Measurements from ENCODE around the gene HOPX.
"Not testable (repeated sequence)": the region's sequence is repeated elsewhere in the genome, so short reads cannot be mapped to it uniquely, and the experiment has no call there.

The HOPX gene

GRCh38 chr4:56607926-56608325 lies 73.2 kb downstream of the HOPX start:
- no peaks in the 10 kb centered on the region for H3K79me2 ChIP-seq (ENCODE audit: low read length)
- H3K9ac ChIP-seq (ENCODE audit: low read length) = no peak overlapping the region
- no peaks in the 10 kb centered on the region for H4K20me1 ChIP-seq (ENCODE audit: insufficient read depth, low read length)
- no peaks in the 10 kb centered on the region for H3K27me3 ChIP-seq (replicated peaks; ENCODE audit: insufficient read depth, low read length)
- TF ChIP-seq, protein P1, sequence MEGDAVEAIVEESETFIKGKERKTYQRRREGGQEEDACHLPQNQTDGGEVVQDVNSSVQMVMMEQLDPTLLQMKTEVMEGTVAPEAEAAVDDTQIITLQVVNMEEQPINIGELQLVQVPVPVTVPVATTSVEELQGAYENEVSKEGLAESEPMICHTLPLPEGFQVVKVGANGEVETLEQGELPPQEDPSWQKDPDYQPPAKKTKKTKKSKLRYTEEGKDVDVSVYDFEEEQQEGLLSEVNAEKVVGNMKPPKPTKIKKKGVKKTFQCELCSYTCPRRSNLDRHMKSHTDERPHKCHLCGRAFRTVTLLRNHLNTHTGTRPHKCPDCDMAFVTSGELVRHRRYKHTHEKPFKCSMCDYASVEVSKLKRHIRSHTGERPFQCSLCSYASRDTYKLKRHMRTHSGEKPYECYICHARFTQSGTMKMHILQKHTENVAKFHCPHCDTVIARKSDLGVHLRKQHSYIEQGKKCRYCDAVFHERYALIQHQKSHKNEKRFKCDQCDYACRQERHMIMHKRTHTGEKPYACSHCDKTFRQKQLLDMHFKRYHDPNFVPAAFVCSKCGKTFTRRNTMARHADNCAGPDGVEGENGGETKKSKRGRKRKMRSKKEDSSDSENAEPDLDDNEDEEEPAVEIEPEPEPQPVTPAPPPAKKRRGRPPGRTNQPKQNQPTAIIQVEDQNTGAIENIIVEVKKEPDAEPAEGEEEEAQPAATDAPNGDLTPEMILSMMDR (IDR thresholded peaks at IDR 0.05; ENCODE audit: low read length) = no peak
- TF ChIP-seq EZH2phosphoT487 (IDR thresholded peaks at IDR 0.05; ENCODE audit: low read length) = no peak
- TF ChIP-seq EZH2 (optimal IDR thresholded peaks at IDR 0.05; ENCODE audit: low read depth, low read length) = no peak
- H3K4me3 ChIP-seq (ENCODE audit: low read length) = no peak overlapping the region
- no peaks in the 10 kb centered on the region for H3F3A ChIP-seq (ENCODE audit: insufficient read depth, low read length)
- no peaks in the 10 kb centered on the region for H3K4me1 ChIP-seq (ENCODE audit: low read length)
- H2AFZ ChIP-seq (ENCODE audit: low read length) = no peak overlapping the region
- H3K27ac ChIP-seq (ENCODE audit: low read length) = no peak overlapping the region
- H3K9me2 ChIP-seq (replicated peaks; ENCODE audit: insufficient read depth, low read length) = no peaks in the 10 kb centered on the region
- DNase-seq = no peak
- no peaks in the 10 kb centered on the region for H3K9me3 ChIP-seq (replicated peaks; ENCODE audit: insufficient read depth, low read length)
- no peak overlapping the region for H3K4me2 ChIP-seq (ENCODE audit: low read depth, low read length)
- no peaks in the 10 kb centered on the region for H3K36me3 ChIP-seq (replicated peaks; ENCODE audit: insufficient read depth, low read length)

- H2AFZ ChIP-seq (ENCODE audit: low read length) = no peak overlapping the region
- no peaks in the 10 kb centered on the region for H3K79me2 ChIP-seq (ENCODE audit: low read length)
- DNase-seq = no peak
- H3K27ac ChIP-seq (ENCODE audit: low read length) = no peak overlapping the region
- no peaks in the 10 kb centered on the region for H3F3A ChIP-seq (ENCODE audit: insufficient read depth, low read length)
- no peaks in the 10 kb centered on the region for H4K20me1 ChIP-seq (ENCODE audit: insufficient read depth, low read length)
- no peaks in the 10 kb centered on the region for H3K27me3 ChIP-seq (replicated peaks; ENCODE audit: insufficient read depth, low read length)
- H3K4me2 ChIP-seq (ENCODE audit: low read depth, low read length) = no peak overlapping the region
- no peaks in the 10 kb centered on the region for H3K4me1 ChIP-seq (ENCODE audit: low read length)
- H3K36me3 ChIP-seq (replicated peaks; ENCODE audit: insufficient read depth, low read length) = no peaks in the 10 kb centered on the region
- no peaks in the 10 kb centered on the region for H3K9me3 ChIP-seq (replicated peaks; ENCODE audit: insufficient read depth, low read length)
- TF ChIP-seq, protein P1 (IDR thresholded peaks at IDR 0.05; ENCODE audit: low read length) = no peak
- TF ChIP-seq EZH2phosphoT487 (IDR thresholded peaks at IDR 0.05; ENCODE audit: low read length) (no peak), EZH2 (optimal IDR thresholded peaks at IDR 0.05; ENCODE audit: low read depth, low read length) (no peak)
- no peak overlapping the region for H3K4me3 ChIP-seq (ENCODE audit: low read length)
- H3K9me2 ChIP-seq (replicated peaks; ENCODE audit: insufficient read depth, low read length) = no peaks in the 10 kb centered on the region
- no peak overlapping the region for H3K9ac ChIP-seq (ENCODE audit: low read length)
These were observed 74.7 kb downstream of the HOPX start for GRCh38 chr4:56606385-56606784.

- H3K9me3 ChIP-seq (replicated peaks; ENCODE audit: insufficient read depth, low read length); H3K9me2 ChIP-seq (replicated peaks; ENCODE audit: insufficient read depth, low read length); H3K4me3 ChIP-seq (ENCODE audit: low read length); H3K79me2 ChIP-seq (ENCODE audit: low read length); H3K27me3 ChIP-seq (replicated peaks; ENCODE audit: insufficient read depth, low read length); H3K4me2 ChIP-seq (ENCODE audit: low read depth, low read length); H3F3A ChIP-seq (ENCODE audit: insufficient read depth, low read length); H3K4me1 ChIP-seq (ENCODE audit: low read length); H3K9ac ChIP-seq (ENCODE audit: low read length); H3K36me3 ChIP-seq (replicated peaks; ENCODE audit: insufficient read depth, low read length); H4K20me1 ChIP-seq (ENCODE audit: insufficient read depth, low read length); H2AFZ ChIP-seq (ENCODE audit: low read length); DNase-seq; H3K27ac ChIP-seq (ENCODE audit: low read length): not testable (repeated sequence)
These were observed 75.6 kb downstream of the HOPX start for GRCh38 chr4:56605464-56605863.

DNA sequence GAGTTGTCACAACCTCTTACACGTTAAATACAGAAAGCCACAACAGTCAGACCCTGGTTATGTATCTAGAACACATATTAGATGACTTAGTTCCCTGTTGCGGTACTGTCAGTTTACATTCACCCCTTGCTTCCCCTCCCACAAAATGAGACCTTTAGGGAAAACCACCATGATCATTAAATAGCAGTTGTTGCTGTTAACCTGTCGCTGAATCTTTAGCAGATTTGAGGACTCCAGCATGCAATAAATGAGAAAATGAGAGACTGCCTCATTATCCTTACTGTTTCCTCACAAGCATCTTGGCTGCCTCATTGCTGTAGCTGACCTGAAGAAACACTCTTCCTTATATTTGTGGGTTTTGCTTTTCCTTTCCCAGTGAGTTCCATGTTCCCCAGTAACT lies 77.8 kb downstream of the HOPX start:
- TF ChIP-seq EZH2 (optimal IDR thresholded peaks at IDR 0.05; ENCODE audit: low read depth, low read length) (no peak), EZH2phosphoT487 (IDR thresholded peaks at IDR 0.05; ENCODE audit: low read length) (no peak)
- TF ChIP-seq, protein P1 (IDR thresholded peaks at IDR 0.05; ENCODE audit: low read length) = no peak
- Histone ChIP-seq H3F3A (ENCODE audit: insufficient read depth, low read length) (no peaks in the 10 kb centered on the region), H3K36me3 (replicated peaks; ENCODE audit: insufficient read depth, low read length) (no peaks in the 10 kb centered on the region), H3K27ac (ENCODE audit: low read length) (no peak overlapping the region), H3K27me3 (replicated peaks; ENCODE audit: insufficient read depth, low read length) (no peaks in the 10 kb centered on the region), H3K4me2 (ENCODE audit: low read depth, low read length) (no peak overlapping the region), H2AFZ (ENCODE audit: low read length) (no peak overlapping the region), H3K9me2 (replicated peaks; ENCODE audit: insufficient read depth, low read length) (no peaks in the 10 kb centered on the region), H3K4me1 (ENCODE audit: low read length) (no peaks in the 10 kb centered on the region), H3K79me2 (ENCODE audit: low read length) (no peaks in the 10 kb centered on the region), H3K4me3 (ENCODE audit: low read length) (no peak overlapping the region), H3K9ac (ENCODE audit: low read length) (no peak overlapping the region), H3K9me3 (replicated peaks; ENCODE audit: insufficient read depth, low read length) (no peaks in the 10 kb centered on the region), H4K20me1 (ENCODE audit: insufficient read depth, low read length) (no peaks in the 10 kb centered on the region)
- DNase-seq = no peak
